Activated CD4-positive, alpha-beta T cell treated with anti-CD3 and anti-CD28 coated beads for 36 hours (primary cell): ENCODE measurements around the gene CHEK2. TPM values are rescaled to one million over a fixed set of nuclear protein-coding genes. Genes with fewer than 3 reads are reported as not detected.

Experiments
- ATAC-seq: fragments of 200-7000 bp; cut with Tn5 transposase; one replicate; pipeline ENCODE4 v1.10.0; 2021; ENCODE audit warnings: mild to moderate bottlenecking, moderate library complexity
- CTCF ChIA-PET: fragments of 350-600 bp; sonication (Branson Sonifier 250); formaldehyde crosslinking; loops from one replicate; lab custom pipeline; 2021; ENCODE audit warnings: antibody characterized with exemption; lab: Charles Lee
- POLR2A ChIA-PET: fragments of 350-600 bp; sonication (Branson Sonifier 250); formaldehyde crosslinking; loops from one replicate; lab custom pipeline; 2021; ENCODE audit warnings: antibody characterized with exemption, inconsistent platforms; lab: Charles Lee
- DNase-seq: peaks from one replicate; pipeline ENCODE4 v3.0.0-alpha.2; 2020
- H3K27ac Mint-ChIP-seq: one replicate; pipeline ENCODE4 v1.8.0; 2021; ENCODE audit warnings: mixed read lengths
- H3K27me3 Mint-ChIP-seq: one replicate; pipeline ENCODE4 v1.8.0; 2021; ENCODE audit warnings: mixed read lengths
- H3K36me3 Mint-ChIP-seq: one replicate; pipeline ENCODE4 v1.8.0; 2021; ENCODE audit warnings: low read depth, mixed read lengths
- H3K4me1 Mint-ChIP-seq: one replicate; pipeline ENCODE4 v1.8.0; 2021; ENCODE audit warnings: mixed read lengths
- H3K4me3 Mint-ChIP-seq: one replicate; pipeline ENCODE4 v1.8.0; 2021; ENCODE audit warnings: mild to moderate bottlenecking, moderate library complexity, mixed read lengths
- H3K9me3 Mint-ChIP-seq: one replicate; pipeline ENCODE4 v1.8.0; 2021; ENCODE audit warnings: low read depth, mixed read lengths
- intact Hi-C, 2 experiments: fragments of 100-400 bp; cut with DNase I in 1 of 2; cut with micrococcal nuclease in 1 of 2; formaldehyde crosslinking; loops; one replicate each; pipeline versions ENCODE4 v1.14.2 to v1.15.1; 2022 to 2024; cut with DNase I, micrococcal nuclease
- total RNA-seq, 2 experiments: library from RNA; stranded (reverse); gene quantifications; one replicate each; pipeline ENCODE4 v1.2.3, GENCODE V29; 2021

Gene CHEK2
- total RNA-seq, result 10 to 100 TPM; 37.5 to 41.3 TPM

DNA sequence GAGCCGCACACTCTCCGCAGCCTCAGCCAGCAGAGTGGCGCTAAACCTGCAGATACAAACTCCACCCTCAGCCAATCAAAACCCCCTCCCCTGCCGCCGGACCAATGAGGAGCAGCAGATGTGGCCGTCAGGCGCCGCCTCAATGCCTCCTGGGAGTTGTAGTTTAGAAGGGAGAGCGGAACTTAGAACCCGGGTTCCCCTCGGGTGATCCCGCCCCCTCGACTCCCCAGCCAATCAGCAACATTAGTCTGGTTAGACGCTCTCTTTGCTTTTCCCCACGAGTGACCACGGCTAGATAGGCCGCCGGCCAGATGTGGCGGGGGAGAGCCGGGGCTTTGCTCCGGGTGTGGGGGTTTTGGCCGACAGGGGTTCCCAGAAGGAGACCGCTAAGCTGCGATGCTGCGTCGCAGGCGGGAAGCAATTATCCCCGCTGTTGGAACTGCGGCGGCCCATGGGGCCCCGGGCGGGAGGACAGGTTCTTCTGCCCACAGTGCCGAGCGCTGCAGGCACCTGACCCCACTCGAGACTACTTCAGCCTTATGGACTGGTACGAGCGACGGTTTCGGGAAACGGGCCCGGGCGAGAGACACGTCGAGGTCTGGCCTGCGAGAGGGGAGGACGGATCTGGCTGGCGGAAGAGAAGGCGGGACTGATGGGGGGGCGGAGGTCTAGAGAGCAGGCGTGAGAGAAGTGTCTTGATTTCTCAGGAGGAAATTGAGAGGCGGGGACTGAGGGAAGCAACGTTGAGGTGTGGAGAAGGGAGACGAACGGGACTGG is at the start of gene CHEK2, which contains the start of gene HSCB:
CHEK2 (minus strand) TSS at position 36 of the 777 bp plus-strand sequence. CDS start 7,099 bp downstream, outside the sequence.
HSCB (plus strand) TSS at position 255 of the 777 bp plus-strand sequence; CDS start at position 312, 57 bp downstream.
- intact Hi-C loops, result loop anchor here (1.0 to 5.0 kb wide), 12 partner anchors 30 to 1025 kb away; partner anchors contain the start of genes CCDC117 (in 2 of the 2), AP1B1 (in 1 of the 2), EWSR1 (in 1 of the 2) and PITPNB (in 1 of the 2)
- Mint-ChIP-seq H3K36me3 (peaks cover 30% of the 10 kb centered on the region), H3K27me3 (no peaks in the 10 kb centered on the region), H3K27ac (peak within 1 kb of the TSS; percentile 83), H3K4me3 (peak within 1 kb of the TSS; percentile 81), H3K4me1 (peaks cover 32% of the 10 kb centered on the region), H3K9me3 (no peaks in the 10 kb centered on the region)
- CTCF ChIA-PET, result interaction anchor here (0.9 to 1.3 kb wide), 4 partner anchors 31 to 299 kb away, joined by 3 to 5 read pairs (median 4); partner anchors contain the start of gene CCDC117
- ATAC-seq (peak; percentile 93), DNase-seq (peak; percentile 99)
- POLR2A ChIA-PET, result interaction anchor here (1.2 to 1.8 kb wide), 2 partner anchors 30 to 58 kb away, joined by 3 to 13 read pairs; partner anchors contain the start of genes CCDC117 and XBP1

DNA sequence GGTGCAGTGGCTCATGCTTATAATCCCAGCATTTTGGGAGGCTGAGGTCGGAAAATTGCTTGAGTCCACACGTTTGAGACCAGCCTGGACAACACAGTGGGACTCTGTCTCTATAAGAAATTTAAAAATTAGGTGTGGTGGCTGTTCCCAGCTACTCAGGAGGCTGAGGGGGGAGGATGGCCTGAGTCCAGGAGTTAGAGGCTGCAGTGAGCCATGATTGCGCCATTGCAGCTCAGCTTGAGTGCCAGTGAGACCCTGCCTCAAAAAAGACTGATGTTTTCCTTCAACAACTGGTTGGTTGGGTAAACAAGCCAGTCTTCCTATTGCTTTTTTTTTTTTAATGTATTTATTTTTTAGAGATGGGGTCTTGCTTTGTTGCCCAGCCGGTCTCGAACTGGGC is 49.5 kb upstream of the CHEK2 start:
- Mint-ChIP-seq H3K36me3 (peaks cover 36% of the 10 kb centered on the region), H3K4me3 (no peak overlapping the region), H3K27ac (no peak overlapping the region), H3K27me3 (no peaks in the 10 kb centered on the region), H3K4me1 (peaks cover 36% of the 10 kb centered on the region), H3K9me3 (no peaks in the 10 kb centered on the region)
- DNase-seq (no peak), ATAC-seq (no peak)
- POLR2A ChIA-PET, result interaction anchor here (0.6 to 1.1 kb wide), 3 partner anchors 10 to 169 kb away, joined by 3 to 4 read pairs (median 3); no protein-coding TSS in a partner anchor
- CTCF ChIA-PET, result interaction anchor here (0.9 to 4.2 kb wide), 4 partner anchors 11 to 190 kb away, joined by 3 to 28 read pairs (median 9); no protein-coding TSS in a partner anchor
- intact Hi-C loops, result loop anchor here in 1 of 2 experiments (2.0 to 10.0 kb wide), 3 partner anchors 38 to 116 kb away; partner anchors contain the start of gene TTC28

GRCh38 chr22:28788601-28789000 is 47.0 kb upstream of the CHEK2 start:
- Mint-ChIP-seq H3K9me3 (no peaks in the 10 kb centered on the region), H3K27ac (no peak overlapping the region), H3K4me3 (no peak overlapping the region), H3K4me1 (peaks cover 19% of the 10 kb centered on the region), H3K36me3 (peaks cover 28% of the 10 kb centered on the region), H3K27me3 (no peaks in the 10 kb centered on the region)
- ChIA-PET POLR2A (no interaction called here), CTCF (interaction anchor here (1.0 to 4.2 kb wide), 3 partner anchors 9 to 67 kb away, joined by 3 to 28 read pairs (median 8); no protein-coding TSS in a partner anchor)
- intact Hi-C loops, result no loop called here
- ATAC-seq (no peak), DNase-seq (no peak)

DNA sequence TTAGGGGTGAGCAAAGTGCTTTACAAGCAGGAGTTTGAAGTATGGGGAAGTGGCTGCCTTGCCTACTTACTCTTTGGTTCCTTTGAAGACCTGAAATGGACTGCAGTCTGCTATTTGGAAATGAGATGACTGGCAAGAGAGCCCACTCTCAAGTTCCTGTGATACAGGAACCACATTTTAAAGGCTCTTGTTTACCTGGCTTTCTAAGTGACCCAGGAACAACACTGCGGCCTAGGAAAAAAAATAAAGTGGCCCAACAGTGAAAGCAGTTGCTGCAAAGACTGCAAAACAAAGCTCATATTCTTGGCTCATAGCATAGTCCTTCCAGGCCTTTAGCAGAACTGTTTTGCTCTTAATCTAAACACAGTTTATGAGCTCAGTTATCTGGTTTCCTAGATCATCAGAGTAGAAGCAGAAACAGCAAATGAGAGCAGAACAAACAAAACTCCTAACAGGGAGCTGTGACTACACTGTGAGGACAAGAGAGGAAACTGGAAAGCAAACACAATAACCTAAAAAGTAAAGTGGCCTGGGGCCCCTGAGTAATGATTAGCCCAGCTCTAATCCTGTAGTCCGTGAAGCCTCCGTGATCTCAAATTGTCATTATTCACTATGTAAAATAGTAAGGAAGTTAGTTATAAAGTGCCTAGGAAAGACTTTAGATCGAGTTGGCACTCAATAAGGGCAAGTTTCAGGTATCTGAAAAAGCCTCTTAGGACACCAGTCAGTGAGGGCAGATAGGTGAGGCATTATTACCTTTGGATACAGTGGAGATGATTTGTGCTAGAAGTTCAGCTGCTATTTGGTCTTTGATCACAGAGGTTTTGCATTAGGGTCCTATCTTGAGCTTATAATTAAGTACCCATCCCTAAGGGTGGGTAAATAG is 42.4 kb upstream of the CHEK2 start:
- H3K36me3 Mint-ChIP-seq, result peaks cover 35% of the 10 kb centered on the region
- no peaks in the 10 kb centered on the region for H3K27me3 Mint-ChIP-seq
- H3K27ac Mint-ChIP-seq, result no peak overlapping the region
- ATAC-seq (no peak), DNase-seq (no peak)
- H3K4me1 Mint-ChIP-seq, result peaks cover 12% of the 10 kb centered on the region
- intact Hi-C loops, result no loop called here
- ChIA-PET CTCF (interaction anchor here (1.0 to 1.6 kb wide), 4 partner anchors 9 to 45 kb away, joined by 3 to 5 read pairs (median 4); partner anchors contain the start of gene CCDC117), POLR2A (interaction anchor here (1.3 kb wide), 1 partner anchor 16 kb away, joined by 3 read pairs; the partner anchor contains the start of gene XBP1)
- no peaks in the 10 kb centered on the region for H3K9me3 Mint-ChIP-seq
- no peak overlapping the region for H3K4me3 Mint-ChIP-seq

DNA sequence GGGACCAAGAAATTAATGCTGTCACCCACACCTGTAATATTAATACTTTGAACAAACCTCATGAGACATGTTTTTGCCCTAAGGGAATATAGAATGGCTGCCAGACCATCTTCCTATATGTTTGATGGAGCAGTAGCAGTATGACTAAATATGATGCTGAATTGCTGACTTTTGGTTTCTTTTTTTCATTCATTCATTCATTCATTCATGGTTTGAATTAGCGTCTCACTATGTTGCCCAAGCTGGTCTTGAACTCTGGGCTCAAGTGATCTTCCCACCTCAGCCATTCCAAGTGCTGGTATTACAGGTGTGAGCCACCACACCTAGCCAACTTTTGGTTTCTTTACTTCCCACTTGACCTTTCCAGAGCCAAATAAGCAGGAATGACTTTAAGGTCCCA is 38.7 kb upstream of the CHEK2 start:
- ATAC-seq (no peak), DNase-seq (no peak)
- H3K9me3 Mint-ChIP-seq, result no peaks in the 10 kb centered on the region
- H3K36me3 Mint-ChIP-seq, result peaks cover 42% of the 10 kb centered on the region
- H3K4me3 Mint-ChIP-seq, result no peak overlapping the region
- CTCF ChIA-PET, result interaction anchor here (2.2 kb wide), 1 partner anchor 10 kb away, joined by 8 read pairs; no protein-coding TSS in a partner anchor
- no peaks in the 10 kb centered on the region for H3K27me3 Mint-ChIP-seq
- POLR2A ChIA-PET, result interaction anchor here (0.7 to 1.0 kb wide), 2 partner anchors 17 to 19 kb away, joined by 4 to 5 read pairs; partner anchors contain the start of gene XBP1
- intact Hi-C loops, result no loop called here
- H3K4me1 Mint-ChIP-seq, result peaks cover 21% of the 10 kb centered on the region
- H3K27ac Mint-ChIP-seq, result peak overlapping the region; percentile 42

- Mint-ChIP-seq H3K27me3 (no peaks in the 10 kb centered on the region), H3K4me1 (peaks cover 23% of the 10 kb centered on the region), H3K4me3 (no peak overlapping the region), H3K36me3 (peaks cover 42% of the 10 kb centered on the region), H3K27ac (no peak overlapping the region), H3K9me3 (no peaks in the 10 kb centered on the region)
- DNase-seq (no peak), ATAC-seq (no peak)
- CTCF ChIA-PET, result interaction anchor here (2.2 kb wide), 1 partner anchor 10 kb away, joined by 8 read pairs; no protein-coding TSS in a partner anchor
- POLR2A ChIA-PET, result no interaction called here
- intact Hi-C loops, result no loop called here
Measured at GRCh38 chr22:28779833-28780232, 38.2 kb upstream of the CHEK2 start.

DNA sequence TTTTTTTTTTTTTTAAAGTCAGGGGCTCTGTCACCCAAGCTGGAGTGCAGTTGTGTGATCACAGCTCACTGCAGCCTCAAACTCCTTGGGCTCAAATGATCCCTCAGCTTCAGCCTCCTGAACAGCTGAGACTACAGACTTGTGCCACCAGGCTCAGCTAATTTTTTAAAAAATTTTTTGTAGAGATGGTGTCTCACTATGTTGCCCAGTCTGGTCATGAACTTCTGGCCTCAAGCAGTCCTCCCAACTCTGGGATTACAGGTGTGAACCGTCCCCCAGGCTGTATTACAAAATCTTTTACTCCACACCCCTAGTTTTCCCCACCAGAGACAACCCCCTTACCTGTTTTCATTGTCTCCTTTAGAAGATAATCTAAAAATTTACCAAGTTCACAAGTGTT is 32.8 kb upstream of the CHEK2 start:
- Mint-ChIP-seq H3K36me3 (peaks cover 29% of the 10 kb centered on the region), H3K27me3 (no peaks in the 10 kb centered on the region), H3K9me3 (no peaks in the 10 kb centered on the region), H3K4me3 (peak overlapping the region; percentile 94), H3K27ac (peak overlapping the region; percentile 63), H3K4me1 (peaks cover 25% of the 10 kb centered on the region)
- ATAC-seq (no peak), DNase-seq (no peak)
- ChIA-PET POLR2A (interaction anchor here (2.6 kb wide), 1 partner anchor 25 kb away, joined by 47 read pairs; the partner anchor contains the start of gene XBP1), CTCF (interaction anchor here (2.6 kb wide), 1 partner anchor 25 kb away, joined by 22 read pairs; the partner anchor contains the start of gene XBP1)
- intact Hi-C loops, result loop anchor here in 1 of 2 experiments (5.0 kb wide), 2 partner anchors 38 to 133 kb away; no protein-coding TSS in a partner anchor

DNA sequence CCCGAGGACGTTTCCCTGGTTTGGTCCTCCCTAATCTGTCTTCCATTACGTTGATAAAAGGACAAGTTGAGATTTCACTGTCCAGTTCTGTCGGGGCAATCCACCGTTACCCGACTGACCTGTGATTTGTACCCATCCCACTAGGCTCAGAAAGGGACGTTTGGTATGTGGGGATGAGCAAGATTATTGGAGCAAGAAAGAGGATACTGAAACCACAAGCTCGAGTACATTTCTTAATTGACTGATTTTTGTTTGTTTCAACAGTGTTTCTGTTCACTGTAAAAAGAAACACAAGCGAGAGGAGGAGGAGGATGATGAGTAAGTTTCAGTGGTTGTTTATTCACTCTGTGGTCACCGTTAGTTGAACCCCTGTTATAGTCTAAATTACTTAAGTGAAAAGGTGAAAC is 31.8 kb upstream of the CHEK2 start:
- H3K36me3 Mint-ChIP-seq, result peaks cover 29% of the 10 kb centered on the region
- H3K9me3 Mint-ChIP-seq, result no peaks in the 10 kb centered on the region
- no peaks in the 10 kb centered on the region for H3K27me3 Mint-ChIP-seq
- H3K4me3 Mint-ChIP-seq, result peak overlapping the region; percentile 94
- peaks cover 22% of the 10 kb centered on the region for H3K4me1 Mint-ChIP-seq
- peak; percentile 50 for ATAC-seq
- CTCF ChIA-PET, result interaction anchor here (0.6 to 2.6 kb wide), 8 partner anchors 12 to 1990 kb away, joined by 3 to 22 read pairs (median 4); partner anchors contain the start of genes CHEK2, HSCB and XBP1
- intact Hi-C loops, result loop anchor here (1.0 to 5.0 kb wide), 6 partner anchors 26 to 495 kb away; partner anchors contain the start of gene EWSR1 (in 1 of the 2)
- POLR2A ChIA-PET, result interaction anchor here (2.6 kb wide), 1 partner anchor 26 kb away, joined by 47 read pairs; the partner anchor contains the start of gene XBP1
- H3K27ac Mint-ChIP-seq, result peak overlapping the region; percentile 99
- DNase-seq, result no peak

GRCh38 chr22:28772633-28773460 is 31.2 kb upstream of the CHEK2 start, which contains the start of gene CCDC117:
CCDC117 (plus strand) TSS chr22:28772695; CDS start chr22:28772850, 155 bp downstream.
- Mint-ChIP-seq H3K27me3 (no peaks in the 10 kb centered on the region), H3K27ac (peak within 1 kb of the TSS; percentile 99), H3K4me3 (peak within 1 kb of the TSS; percentile 94), H3K9me3 (no peaks in the 10 kb centered on the region), H3K4me1 (peaks cover 19% of the 10 kb centered on the region), H3K36me3 (peaks cover 27% of the 10 kb centered on the region)
- peak; percentile 91 for ATAC-seq
- DNase-seq, result peak; percentile 96
- intact Hi-C loops, result loop anchor here (1.0 to 5.0 kb wide), 10 partner anchors 26 to 854 kb away; partner anchors contain the start of genes HSCB (in 2 of the 2), ZNRF3 (in 2 of the 2), EWSR1 (in 1 of the 2) and KREMEN1 (in 1 of the 2)
- ChIA-PET CTCF (interaction anchor here (0.6 to 2.6 kb wide), 9 partner anchors 12 to 1990 kb away, joined by 3 to 22 read pairs (median 4); partner anchors contain the start of genes CHEK2, HSCB and XBP1), POLR2A (interaction anchor here (0.6 to 2.6 kb wide), 2 partner anchors 26 to 32 kb away, joined by 3 to 47 read pairs; partner anchors contain the start of genes CHEK2, HSCB and XBP1)
